ENCODE results near the gene DCLK1. TPM values are rescaled to one million over a fixed set of nuclear protein-coding genes. Genes with fewer than 3 reads are reported as not detected.

DCLK1 gene
- total RNA-seq, 4 donors from 2014 or later, result 20.5 to 40.1 (median 28.7) TPM

DNA sequence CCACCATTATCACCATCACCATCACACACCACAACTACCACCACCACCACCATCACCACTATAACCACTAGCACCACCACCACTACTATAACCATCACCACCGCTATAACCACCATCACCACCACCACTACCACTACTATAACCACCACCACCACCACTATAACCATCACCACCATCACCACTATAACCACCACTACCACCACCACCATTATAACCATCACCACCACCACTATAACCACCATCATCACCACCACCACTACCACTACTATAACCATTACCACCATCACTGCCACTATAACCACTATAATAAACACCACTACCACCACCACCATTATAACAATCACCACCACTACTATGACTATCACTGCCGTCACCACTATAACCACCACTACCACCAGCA lies 173.2 kb downstream of the DCLK1 start:
- DNase-seq (ENCODE audit: extremely low spot score), result no peak
- H3K36me3 ChIP-seq, result no peaks in the 10 kb centered on the region
- TF ChIP-seq, protein P1, sequence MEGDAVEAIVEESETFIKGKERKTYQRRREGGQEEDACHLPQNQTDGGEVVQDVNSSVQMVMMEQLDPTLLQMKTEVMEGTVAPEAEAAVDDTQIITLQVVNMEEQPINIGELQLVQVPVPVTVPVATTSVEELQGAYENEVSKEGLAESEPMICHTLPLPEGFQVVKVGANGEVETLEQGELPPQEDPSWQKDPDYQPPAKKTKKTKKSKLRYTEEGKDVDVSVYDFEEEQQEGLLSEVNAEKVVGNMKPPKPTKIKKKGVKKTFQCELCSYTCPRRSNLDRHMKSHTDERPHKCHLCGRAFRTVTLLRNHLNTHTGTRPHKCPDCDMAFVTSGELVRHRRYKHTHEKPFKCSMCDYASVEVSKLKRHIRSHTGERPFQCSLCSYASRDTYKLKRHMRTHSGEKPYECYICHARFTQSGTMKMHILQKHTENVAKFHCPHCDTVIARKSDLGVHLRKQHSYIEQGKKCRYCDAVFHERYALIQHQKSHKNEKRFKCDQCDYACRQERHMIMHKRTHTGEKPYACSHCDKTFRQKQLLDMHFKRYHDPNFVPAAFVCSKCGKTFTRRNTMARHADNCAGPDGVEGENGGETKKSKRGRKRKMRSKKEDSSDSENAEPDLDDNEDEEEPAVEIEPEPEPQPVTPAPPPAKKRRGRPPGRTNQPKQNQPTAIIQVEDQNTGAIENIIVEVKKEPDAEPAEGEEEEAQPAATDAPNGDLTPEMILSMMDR (IDR thresholded peaks at IDR 0.05), result no peak
- no peak for TF ChIP-seq POLR2AphosphoS5 (IDR thresholded peaks at IDR 0.05)
- no peaks in the 10 kb centered on the region for H3K9me3 ChIP-seq
- peaks cover 7 to 79% (median 59%) of the 10 kb centered on the region in 4 donors for H3K4me1 ChIP-seq
- 85% methylated on average over 2 of the region's 2 CpGs for WGBS
- H3K27ac ChIP-seq (replicated peaks in 1 of 4), result peak overlapping the region; percentile 65 to 70 (median 67)
- H3K4me3 ChIP-seq, result no peak overlapping the region
- intact Hi-C loops (cut with DNase I), result loop anchor here (10.0 kb wide), 1 partner anchor 323 kb away; no protein-coding TSS in a partner anchor
- H3K27me3 ChIP-seq, result no peaks in the 10 kb centered on the region

DNA sequence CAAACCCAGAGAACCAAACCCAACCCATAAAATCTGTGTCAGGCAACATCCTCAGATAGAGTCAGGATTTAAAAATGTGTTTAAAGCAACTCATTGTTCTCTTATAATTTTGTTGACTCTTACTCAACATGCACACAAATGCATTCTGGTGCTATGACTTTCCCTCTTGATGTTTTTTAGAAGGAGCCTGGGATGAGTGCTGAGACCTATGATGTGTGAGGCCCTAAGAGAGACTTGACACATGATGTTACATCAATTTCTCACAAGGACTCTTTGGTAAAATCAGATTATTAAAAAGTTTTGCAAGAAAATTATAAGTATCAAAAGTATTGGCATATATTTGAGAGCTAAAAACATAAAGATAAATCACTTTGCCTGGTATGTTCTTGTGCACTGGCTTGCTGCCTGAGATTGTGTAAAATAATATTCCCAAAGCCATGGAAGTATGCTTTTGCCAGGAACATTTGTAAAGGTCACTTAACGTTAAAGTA lies 173.9 kb downstream of the DCLK1 start:
- H3K9me3 ChIP-seq, result no peaks in the 10 kb centered on the region
- intact Hi-C loops (cut with DNase I), result loop anchor here (10.0 kb wide), 1 partner anchor 322 kb away; no protein-coding TSS in a partner anchor
- WGBS, result 30% methylated on average over 1 of the region's 1 CpG
- no peaks in the 10 kb centered on the region for H3K36me3 ChIP-seq
- no peak for DNase-seq (ENCODE audit: extremely low spot score)
- H3K4me3 ChIP-seq, result no peak overlapping the region
- H3K4me1 ChIP-seq, result peaks cover 7 to 83% (median 59%) of the 10 kb centered on the region in 4 donors
- peak overlapping the region; percentile 65 to 70 (median 67) for H3K27ac ChIP-seq (replicated peaks in 1 of 4)
- H3K27me3 ChIP-seq, result no peaks in the 10 kb centered on the region
- TF ChIP-seq, protein P1 (IDR thresholded peaks at IDR 0.05), result no peak
- TF ChIP-seq EP300 (IDR thresholded peaks at IDR 0.05) (no peak), POLR2AphosphoS5 (IDR thresholded peaks at IDR 0.05) (peak in 1 of 2 donors; percentile 53), POLR2A (IDR thresholded peaks at IDR 0.05; ENCODE audit: low read depth) (no peak)

- Histone ChIP-seq H3K9me3 (no peaks in the 10 kb centered on the region), H3K4me1 (peaks cover 7 to 73% (median 59%) of the 10 kb centered on the region in 4 donors), H3K36me3 (no peaks in the 10 kb centered on the region), H3K4me3 (no peak overlapping the region), H3K27ac (replicated peaks in 1 of 4) (peak overlapping the region; percentile 65 to 70 (median 67)), H3K27me3 (no peaks in the 10 kb centered on the region)
- intact Hi-C loops (cut with DNase I), result loop anchor here (10.0 kb wide), 1 partner anchor 321 kb away; no protein-coding TSS in a partner anchor
- no peak for TF ChIP-seq POLR2A (IDR thresholded peaks at IDR 0.05; ENCODE audit: low read depth)
- TF ChIP-seq, protein P1 (IDR thresholded peaks at IDR 0.05), result no peak
- TF ChIP-seq POLR2AphosphoS5 (IDR thresholded peaks at IDR 0.05), result no peak
- TF ChIP-seq EP300 (IDR thresholded peaks at IDR 0.05), result no peak
- no peak for DNase-seq (ENCODE audit: extremely low spot score)
Measured at GRCh38 chr13:35956074-35956473, 175.1 kb downstream of the DCLK1 start.

DNA sequence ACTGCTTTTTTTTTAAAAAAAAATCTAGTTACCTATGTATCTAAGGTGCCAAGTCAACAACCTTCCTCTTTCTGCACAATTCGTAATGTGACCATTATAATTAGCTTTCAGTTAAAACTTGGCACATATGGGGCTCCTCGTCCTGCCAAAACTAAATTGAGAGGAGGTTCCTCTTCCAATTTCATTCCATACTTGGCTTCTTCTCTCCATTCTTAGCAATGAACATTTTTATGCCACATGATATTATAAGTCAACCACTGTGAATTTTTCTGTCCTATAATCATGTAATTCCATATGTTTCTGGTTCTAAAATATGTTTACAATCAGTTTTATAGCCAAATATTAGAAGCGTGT lies 177.0 kb downstream of the DCLK1 start:
- intact Hi-C loops (cut with DNase I), result loop anchor here (5.0 to 10.0 kb wide), 2 partner anchors 112 to 319 kb away; no protein-coding TSS in a partner anchor

More for the DNA sequence above, 177.0 kb downstream of the DCLK1 start:
- Histone ChIP-seq H3K9me3 (no peaks in the 10 kb centered on the region), H3K27me3 (no peaks in the 10 kb centered on the region), H3K4me1 (peaks cover 7 to 54% (median 51%) of the 10 kb centered on the region in 4 donors), H3K4me3 (no peak overlapping the region), H3K36me3 (no peaks in the 10 kb centered on the region), H3K27ac (replicated peaks in 1 of 4) (peak overlapping the region in 3 of 4 donors; percentile 11 to 66 (median 41))
- DNase-seq (ENCODE audit: extremely low spot score), result no peak
- 29% methylated on average over 3 of the region's 3 CpGs for WGBS
- TF ChIP-seq, protein P1 (IDR thresholded peaks at IDR 0.05), result no peak
- TF ChIP-seq POLR2A (IDR thresholded peaks at IDR 0.05; ENCODE audit: low read depth) (no peak), POLR2AphosphoS5 (IDR thresholded peaks at IDR 0.05) (no peak), EP300 (IDR thresholded peaks at IDR 0.05) (no peak)

Data from esophagus muscularis mucosa (tissue), 4 donors.